C4-2B (cell line): ENCODE data around the gene TOR1B.

ENCODE experiments used
- CTCF ChIP-seq: fragments of 450-650 bp; conservative IDR thresholded peaks from 2 replicates; pipeline ENCODE4 v1.5.1; 2017; ENCODE audit warnings: mild to moderate bottlenecking
- ZFX ChIP-seq: fragments of 450-650 bp; IDR thresholded peaks from 2 replicates; pipeline ENCODE4 v1.6.1; 2017

GRCh38 chr9:129823542-129823934, 20.6 kb downstream of the TOR1B start:
- TF ChIP-seq CTCF (no peak), ZFX (no peak)
